Brain microvascular endothelial cell (primary cell): ENCODE measurements around the gene KRTAP26-1.

Experiments
- DNase-seq: peaks from one replicate; pipeline ENCODE4 v3.0.0-alpha.2; 2020
- H3K27ac ChIP-seq: fragments of 250-450 bp; sonication (Bioruptor Pico); 2 replicates; pipeline ENCODE4 v1.5.1; 2020; ENCODE audit warnings: mild to moderate bottlenecking, moderate library complexity
- H3K27me3 ChIP-seq: fragments of 250-450 bp; sonication (Bioruptor Pico); replicated peaks from 2 replicates; pipeline ENCODE4 v1.5.1; 2020; ENCODE audit warnings: mild to moderate bottlenecking
- H3K36me3 ChIP-seq: fragments of 250-450 bp; sonication (Bioruptor Pico); replicated peaks from 2 replicates; pipeline ENCODE4 v1.5.1; 2020; ENCODE audit warnings: mild to moderate bottlenecking
- H3K4me3 ChIP-seq: 2 replicates; pipeline ENCODE4 v1.5.1; 2011; ENCODE audit warnings: low read depth, mild to moderate bottlenecking, control low read depth, low read length, moderate library complexity
- in situ Hi-C: cut with HindIII; loops from 2 replicates; pipeline ENCODE4 v1.10.0; 2017; ENCODE audit warnings: low sequenced_read_pairs, low pct_ligation_motif_present
- TF ChIP-seq, protein P1 (sequence below): IDR thresholded peaks from 2 replicates; pipeline ENCODE4 v1.5.1; 2011; ENCODE audit warnings: low read depth, mild to moderate bottlenecking, moderate library complexity, low read length, control low read depth, inconsistent platforms; ENCODE audit errors: missing control alignments

KRTAP26-1 gene

DNA sequence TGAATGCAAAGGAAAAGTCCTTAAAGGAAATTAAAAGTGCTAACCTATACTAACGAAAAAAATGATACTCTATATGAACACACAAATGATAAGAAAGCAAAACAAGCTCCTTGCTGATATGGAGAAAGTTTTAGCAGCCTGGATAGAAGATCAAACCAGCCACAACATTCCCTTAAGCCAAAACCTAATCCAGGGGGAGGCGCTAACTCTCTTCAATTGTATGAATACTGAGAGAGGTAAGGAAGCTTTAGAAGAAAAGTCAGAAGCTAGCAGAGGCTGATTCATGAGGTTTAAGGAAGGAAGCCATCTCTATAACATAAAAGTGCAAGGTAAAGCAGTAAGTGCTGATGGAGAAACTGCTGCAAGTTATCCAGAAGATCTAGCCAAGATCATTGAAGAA is 24.9 kb upstream of the KRTAP26-1 start:
- H3K4me3 ChIP-seq = no peak overlapping the region
- H3K36me3 ChIP-seq = no peaks in the 10 kb centered on the region
- H3K27me3 ChIP-seq = no peaks in the 10 kb centered on the region
- H3K27ac ChIP-seq = no peak overlapping the region
- no peak for DNase-seq
- in situ Hi-C loops = no loop called here
- TF ChIP-seq, protein P1, sequence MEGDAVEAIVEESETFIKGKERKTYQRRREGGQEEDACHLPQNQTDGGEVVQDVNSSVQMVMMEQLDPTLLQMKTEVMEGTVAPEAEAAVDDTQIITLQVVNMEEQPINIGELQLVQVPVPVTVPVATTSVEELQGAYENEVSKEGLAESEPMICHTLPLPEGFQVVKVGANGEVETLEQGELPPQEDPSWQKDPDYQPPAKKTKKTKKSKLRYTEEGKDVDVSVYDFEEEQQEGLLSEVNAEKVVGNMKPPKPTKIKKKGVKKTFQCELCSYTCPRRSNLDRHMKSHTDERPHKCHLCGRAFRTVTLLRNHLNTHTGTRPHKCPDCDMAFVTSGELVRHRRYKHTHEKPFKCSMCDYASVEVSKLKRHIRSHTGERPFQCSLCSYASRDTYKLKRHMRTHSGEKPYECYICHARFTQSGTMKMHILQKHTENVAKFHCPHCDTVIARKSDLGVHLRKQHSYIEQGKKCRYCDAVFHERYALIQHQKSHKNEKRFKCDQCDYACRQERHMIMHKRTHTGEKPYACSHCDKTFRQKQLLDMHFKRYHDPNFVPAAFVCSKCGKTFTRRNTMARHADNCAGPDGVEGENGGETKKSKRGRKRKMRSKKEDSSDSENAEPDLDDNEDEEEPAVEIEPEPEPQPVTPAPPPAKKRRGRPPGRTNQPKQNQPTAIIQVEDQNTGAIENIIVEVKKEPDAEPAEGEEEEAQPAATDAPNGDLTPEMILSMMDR = no peak

DNA sequence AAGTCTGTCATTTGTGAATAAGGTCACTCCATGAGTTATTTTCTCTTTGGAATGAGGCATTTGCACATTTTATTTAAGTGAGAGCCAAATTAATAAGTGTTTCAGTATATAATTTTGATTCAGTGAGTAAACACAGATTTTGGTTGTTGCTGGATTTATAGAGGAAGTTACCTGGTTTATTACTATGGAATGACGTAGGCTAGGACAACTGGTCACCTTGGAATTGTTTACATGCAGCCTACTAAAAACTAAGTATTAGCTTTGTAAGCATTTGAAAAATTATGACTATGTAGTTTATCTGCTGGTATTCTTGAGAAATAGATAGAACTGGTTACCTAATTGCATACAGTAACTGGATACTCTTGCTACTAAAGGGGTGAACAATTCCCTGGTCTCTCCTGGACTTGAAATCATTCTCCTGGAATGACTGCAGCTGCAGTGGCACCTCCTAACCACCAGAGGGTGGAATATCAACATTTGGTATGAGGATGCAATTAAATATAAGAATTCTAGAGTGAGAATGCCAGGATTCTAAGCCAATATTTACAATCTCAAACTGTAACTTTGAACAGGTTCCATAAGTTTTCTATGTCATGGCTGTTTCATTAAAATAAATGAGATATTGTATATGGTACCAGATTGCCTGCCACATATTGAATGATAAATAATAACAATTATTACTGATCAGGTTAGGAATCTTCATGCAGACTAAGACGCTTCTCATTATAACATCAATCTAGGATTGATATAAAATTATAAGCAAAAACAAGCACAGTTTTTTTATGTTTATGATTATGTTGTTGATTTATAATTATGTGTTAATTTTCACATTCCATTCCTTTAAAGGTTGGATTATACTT is 20.8 kb upstream of the KRTAP26-1 start:
- no peak overlapping the region for H3K27ac ChIP-seq

DNA sequence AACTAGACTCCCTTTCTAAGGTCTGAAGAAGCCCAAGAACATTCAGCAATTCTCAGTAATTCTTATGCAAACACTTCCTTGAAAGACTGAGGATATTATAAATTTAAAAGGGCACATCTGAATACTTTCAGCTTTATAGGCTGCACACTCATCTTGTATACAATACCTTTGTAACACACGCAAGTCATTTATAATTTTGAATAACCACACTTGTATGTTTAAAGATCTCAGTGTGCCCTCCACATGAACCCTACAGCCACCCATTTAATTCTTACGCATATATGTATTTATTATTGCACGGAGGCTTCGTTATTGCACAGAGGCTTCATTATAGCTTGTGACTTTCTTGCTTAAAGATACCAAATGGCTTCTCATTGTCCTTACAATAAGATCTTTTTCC is 18.6 kb upstream of the KRTAP26-1 start:
- H3K4me3 ChIP-seq = no peak overlapping the region

More for the DNA sequence above, 20.8 kb upstream of the KRTAP26-1 start:
- peak; percentile 46 for DNase-seq
- in situ Hi-C loops = no loop called here
- TF ChIP-seq, protein P1 = peak; percentile 90
- Histone ChIP-seq H3K36me3 (no peaks in the 10 kb centered on the region), H3K4me3 (no peak overlapping the region), H3K27me3 (no peaks in the 10 kb centered on the region)

DNA sequence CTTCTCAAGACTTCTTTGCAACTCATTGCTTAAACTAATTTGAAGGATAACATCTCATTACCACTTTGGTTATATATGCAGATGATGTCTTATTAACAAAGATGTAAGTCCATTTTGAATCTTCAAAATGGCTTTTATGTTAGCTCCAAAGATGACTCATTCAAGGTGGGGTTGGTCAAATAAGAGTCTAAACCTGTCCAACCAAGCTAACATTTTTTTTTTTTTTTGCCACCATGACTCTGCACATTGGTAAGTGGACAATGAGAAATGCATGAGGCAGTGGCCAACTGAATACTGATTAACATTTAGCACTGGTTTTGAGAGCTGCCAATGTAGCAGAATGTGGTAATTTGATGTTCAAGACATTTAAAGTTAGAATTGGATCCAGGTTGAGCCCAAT is 17.7 kb upstream of the KRTAP26-1 start:
- H3K4me3 ChIP-seq = no peak overlapping the region
- in situ Hi-C loops = no loop called here
- no peak overlapping the region for H3K27ac ChIP-seq
- H3K27me3 ChIP-seq = no peaks in the 10 kb centered on the region
- TF ChIP-seq, protein P1 = no peak
- no peak for DNase-seq
- H3K36me3 ChIP-seq = no peaks in the 10 kb centered on the region

More for the DNA sequence above, 18.6 kb upstream of the KRTAP26-1 start:
- Histone ChIP-seq H3K36me3 (no peaks in the 10 kb centered on the region), H3K27ac (no peak overlapping the region), H3K27me3 (no peaks in the 10 kb centered on the region)
- in situ Hi-C loops = no loop called here
- no peak for DNase-seq
- TF ChIP-seq, protein P1 = no peak

DNA sequence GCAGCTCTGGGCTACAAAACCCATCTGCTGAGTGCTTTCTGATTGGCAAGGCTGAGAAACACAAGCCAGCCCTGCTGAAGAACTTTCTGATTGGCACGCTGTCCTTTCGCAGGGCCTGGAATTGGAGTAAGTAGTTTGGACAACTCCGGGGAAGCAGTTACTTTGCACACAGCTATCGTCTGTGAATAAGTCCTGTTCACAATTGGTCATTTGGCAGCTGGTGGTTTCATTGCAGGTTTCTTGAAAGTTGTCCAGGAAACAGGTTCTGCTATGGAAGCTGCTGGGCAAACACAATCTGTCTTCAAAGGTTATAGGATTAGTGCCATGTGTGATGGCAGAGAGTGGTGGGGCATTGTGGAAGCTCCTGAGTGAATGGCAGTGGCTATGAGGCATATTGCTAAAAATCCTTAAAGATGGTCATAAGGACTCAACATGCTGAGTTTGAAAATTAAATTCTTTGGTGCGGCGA is 17.2 kb upstream of the KRTAP26-1 start, which contains the start of gene KRTAP27-1:
TSS of gene KRTAP27-1 (minus strand) at position 419 of the 469 bp plus-strand sequence. CDS start at position 393, 26 bp downstream.
- H3K27me3 ChIP-seq = no peaks in the 10 kb centered on the region
- H3K27ac ChIP-seq = no peak within 1 kb of the TSS
- no peak within 1 kb of the TSS for H3K4me3 ChIP-seq
- in situ Hi-C loops = no loop called here
- DNase-seq = no peak
- H3K36me3 ChIP-seq = no peaks in the 10 kb centered on the region
- TF ChIP-seq, protein P1 = no peak

DNA sequence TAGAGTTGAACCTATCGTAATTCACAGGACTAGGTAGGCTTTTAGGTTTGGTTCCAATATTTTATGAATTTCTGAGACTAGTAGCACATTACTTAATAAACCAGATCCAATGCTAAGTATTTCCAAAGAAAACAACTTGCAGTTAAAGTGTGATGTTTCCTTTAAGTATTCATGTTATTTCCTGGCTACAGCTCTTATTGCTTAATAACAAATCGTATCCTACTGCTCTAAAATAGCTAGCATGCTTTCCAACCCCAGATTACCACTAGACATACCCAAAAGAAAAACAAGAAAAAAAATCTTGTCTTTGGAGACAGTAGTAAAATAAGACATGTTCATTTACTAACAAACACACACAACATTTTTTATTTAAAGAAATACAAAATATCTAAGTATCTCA is 16.5 kb upstream of the KRTAP26-1 start:
- H3K27me3 ChIP-seq = no peaks in the 10 kb centered on the region
- DNase-seq = no peak
- H3K27ac ChIP-seq = no peak overlapping the region
- H3K36me3 ChIP-seq = no peaks in the 10 kb centered on the region
- H3K4me3 ChIP-seq = no peak overlapping the region
- TF ChIP-seq, protein P1 = no peak
- in situ Hi-C loops = no loop called here
